ENCODE data around the gene CLIC4.

CLIC4 gene

GRCh38 chr1:24759492-24759891 lies 14.2 kb downstream of the CLIC4 start:
- no peak for DNase-seq (ENCODE audit: low spot score)
- TF ChIP-seq CTCF (IDR thresholded peaks at IDR 0.05; ENCODE audit: borderline replicate concordance, control extremely low read depth, extremely low read depth, insufficient read depth, missing control alignments), result no peak
- in situ Hi-C loops (cut with MboI; ENCODE audit: low sequenced_read_pairs, unreplicated experiment), result no loop called here

GRCh38 chr1:24761582-24761981 lies 16.3 kb downstream of the CLIC4 start:
- in situ Hi-C loops (cut with MboI; ENCODE audit: low sequenced_read_pairs, unreplicated experiment), result no loop called here
- no peak for TF ChIP-seq CTCF (IDR thresholded peaks at IDR 0.05; ENCODE audit: borderline replicate concordance, control extremely low read depth, extremely low read depth, insufficient read depth, missing control alignments)
- DNase-seq (ENCODE audit: low spot score), result no peak

GRCh38 chr1:24762133-24762676 lies 17.0 kb downstream of the CLIC4 start:
- no peak for TF ChIP-seq CTCF (IDR thresholded peaks at IDR 0.05; ENCODE audit: borderline replicate concordance, control extremely low read depth, extremely low read depth, insufficient read depth, missing control alignments)
- in situ Hi-C loops (cut with MboI; ENCODE audit: low sequenced_read_pairs, unreplicated experiment), result no loop called here
- DNase-seq (ENCODE audit: low spot score), result no peak

GRCh38 chr1:24763671-24764070 lies 18.4 kb downstream of the CLIC4 start:
- no peak for TF ChIP-seq CTCF (IDR thresholded peaks at IDR 0.05; ENCODE audit: borderline replicate concordance, control extremely low read depth, extremely low read depth, insufficient read depth, missing control alignments)
- in situ Hi-C loops (cut with MboI; ENCODE audit: low sequenced_read_pairs, unreplicated experiment), result no loop called here
- no peak for DNase-seq (ENCODE audit: low spot score)

GRCh38 chr1:24764439-24764838 lies 19.2 kb downstream of the CLIC4 start:
- no peak for DNase-seq (ENCODE audit: low spot score)
- no peak for TF ChIP-seq CTCF (IDR thresholded peaks at IDR 0.05; ENCODE audit: borderline replicate concordance, control extremely low read depth, extremely low read depth, insufficient read depth, missing control alignments)
- in situ Hi-C loops (cut with MboI; ENCODE audit: low sequenced_read_pairs, unreplicated experiment), result no loop called here

GRCh38 chr1:24764848-24765247 lies 19.6 kb downstream of the CLIC4 start:
- no peak for DNase-seq (ENCODE audit: low spot score)
- in situ Hi-C loops (cut with MboI; ENCODE audit: low sequenced_read_pairs, unreplicated experiment), result no loop called here
- TF ChIP-seq CTCF (IDR thresholded peaks at IDR 0.05; ENCODE audit: borderline replicate concordance, control extremely low read depth, extremely low read depth, insufficient read depth, missing control alignments), result no peak
